Stimulated activated CD4-positive, alpha-beta T cell treated with anti-CD3 and anti-CD28 coated beads, Interleukin-12 subunit alpha, Interleukin-12 subunit beta, amount 100 ng/mL, for 4 hours (primary cell): ENCODE measurements around the gene GPR17.
A peak's percentile ranks its signal among the peaks of the same experiment; 100 is the strongest.

Experiments used
- DNase-seq: peaks from one replicate; pipeline ENCODE4 v3.0.0-alpha.2; 2020

The GPR17 gene

GRCh38 chr2:127643439-127644065 lies 2.4 kb upstream of the GPR17 start:
- DNase-seq = no peak

- DNase-seq = no peak
Observed at GRCh38 chr2:127644066-127645025, 1.6 kb upstream of the GPR17 start.

- no peak for DNase-seq
Observed at GRCh38 chr2:127645026-127645394, 943 bp upstream of the GPR17 start.

- no peak for DNase-seq
Observed at GRCh38 chr2:127646487-127647241, 711 bp downstream of the GPR17 start.

DNA sequence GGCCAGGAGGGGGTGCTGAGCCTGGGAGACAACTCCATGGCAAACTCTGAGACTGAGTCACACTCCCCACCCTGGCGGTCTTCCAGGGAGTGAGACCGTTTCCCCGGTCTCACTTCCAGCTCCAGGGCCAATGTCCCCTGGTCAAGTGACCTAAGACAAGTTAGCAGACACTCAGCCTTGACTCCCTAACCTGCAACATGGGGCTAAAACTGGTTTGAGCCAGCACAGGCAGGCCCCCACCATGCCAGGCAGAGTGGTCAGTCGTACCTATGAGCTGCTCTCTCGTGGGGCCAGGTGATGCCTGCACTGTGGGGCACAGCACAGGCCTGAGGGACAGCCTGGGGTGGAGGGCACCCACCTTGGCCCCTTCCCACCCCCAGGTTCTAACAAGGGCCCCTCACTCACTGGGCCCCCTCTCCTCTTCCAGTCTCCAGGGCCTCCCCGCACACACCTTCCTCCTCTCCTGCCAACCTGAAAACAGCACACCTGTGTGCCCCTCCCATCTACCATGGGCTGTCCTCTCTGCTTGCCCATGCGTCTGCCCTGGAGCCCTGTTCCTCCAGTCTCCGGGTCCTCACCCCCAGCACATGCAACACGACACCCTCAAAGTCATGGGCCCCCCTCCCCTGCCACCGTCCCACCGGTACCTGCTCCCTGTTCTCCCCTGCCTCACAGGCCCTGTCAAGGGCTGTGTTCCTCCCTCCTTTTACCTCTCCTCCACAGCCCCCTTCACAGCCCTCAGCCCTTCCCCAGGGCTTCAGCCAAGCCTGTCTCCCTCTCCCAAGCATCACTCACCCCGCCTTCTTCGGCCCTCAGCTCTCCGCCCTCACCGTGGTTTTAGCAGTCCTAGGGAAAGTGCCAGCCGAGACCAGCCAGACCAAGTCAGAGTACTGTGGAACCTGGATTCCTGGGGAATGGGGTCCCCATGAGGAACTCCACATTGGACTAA lies 1.6 kb downstream of the GPR17 start:
- no peak for DNase-seq

DNA sequence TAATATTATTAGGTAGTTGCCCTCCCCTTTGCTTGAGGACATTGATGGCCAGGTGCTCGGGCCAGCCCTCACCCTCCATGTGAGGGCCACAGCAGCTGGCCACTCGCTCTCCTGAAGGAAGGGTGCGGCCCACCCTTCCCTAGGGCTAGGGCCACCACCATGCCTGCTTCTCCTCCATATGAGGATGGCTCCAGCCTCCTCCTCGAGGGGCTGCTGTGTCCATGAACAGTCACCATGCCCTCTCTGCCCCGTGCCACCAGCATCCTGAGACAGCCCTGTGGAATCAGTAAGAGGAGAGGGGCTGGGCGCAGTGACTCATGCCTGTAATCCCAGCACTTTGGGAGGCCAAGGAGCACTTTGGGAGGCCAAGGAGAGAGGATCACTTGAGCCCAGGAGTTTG lies 2.4 kb downstream of the GPR17 start:
- DNase-seq = no peak

GRCh38 chr2:127649100-127649611 lies 3.2 kb downstream of the GPR17 start:
- no peak for DNase-seq

DNA sequence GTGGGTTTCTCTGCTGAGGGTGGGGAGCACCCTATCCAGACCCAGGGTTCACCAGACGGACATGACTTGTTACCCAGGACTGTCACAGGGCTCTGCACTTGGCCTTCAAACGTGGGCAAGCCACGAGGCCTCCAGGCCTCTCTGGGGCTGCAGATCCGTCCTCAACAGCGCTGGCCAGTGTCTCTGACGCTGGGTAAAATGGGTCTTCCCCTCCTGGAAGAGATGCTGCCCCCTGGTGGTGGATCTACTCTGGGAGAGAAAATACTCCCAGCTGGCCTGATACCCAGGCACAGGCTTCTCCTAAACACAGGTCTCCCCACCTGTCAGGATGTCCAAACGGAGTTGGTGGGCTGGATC lies 3.7 kb downstream of the GPR17 start:
- DNase-seq = peak; percentile 83

- DNase-seq = no peak
Observed at GRCh38 chr2:127650041-127650784, 4.3 kb downstream of the GPR17 start.

- DNase-seq = no peak
Observed at GRCh38 chr2:127650785-127651380, 4.9 kb downstream of the GPR17 start.

- DNase-seq = no peak
Observed at GRCh38 chr2:127651381-127651809, 5.4 kb downstream of the GPR17 start.

- DNase-seq = no peak
Observed at GRCh38 chr2:127651971-127652550, 6.1 kb downstream of the GPR17 start.

- no peak for DNase-seq
Observed at GRCh38 chr2:127652786-127653357, 6.9 kb downstream of the GPR17 start.

DNA sequence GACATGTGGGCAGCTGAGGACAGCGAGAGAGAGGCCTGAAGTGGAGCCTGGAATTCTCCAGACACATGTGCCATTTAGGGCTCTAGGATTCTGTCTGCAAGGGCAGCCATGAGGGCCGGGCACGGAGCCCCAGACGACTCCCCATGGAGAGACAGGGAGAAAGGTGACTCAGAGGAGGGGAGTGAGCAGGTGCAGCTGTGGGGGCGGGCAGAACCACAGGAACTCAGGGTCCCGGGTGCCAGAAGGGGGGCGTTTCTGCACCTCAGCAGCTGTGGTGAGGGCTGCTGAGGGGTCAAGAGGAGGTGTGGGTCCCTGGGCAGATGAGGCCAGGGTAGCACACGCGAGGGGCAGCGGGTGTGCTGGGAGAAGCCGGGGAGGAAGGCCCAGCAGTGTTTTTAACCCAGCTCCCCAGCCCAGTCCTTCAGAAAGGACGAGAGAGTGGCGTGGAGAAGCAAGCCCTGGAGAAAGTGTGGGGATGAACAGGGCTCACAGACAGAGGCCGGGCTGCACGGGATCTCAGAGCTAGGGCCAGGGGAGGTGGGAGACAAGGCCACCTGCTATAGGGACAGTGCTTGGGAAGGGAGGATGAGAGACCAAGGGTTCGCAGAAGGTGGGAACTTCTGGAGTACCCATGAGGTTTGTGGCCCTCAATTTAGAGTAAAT lies 7.6 kb downstream of the GPR17 start:
- DNase-seq = no peak

DNA sequence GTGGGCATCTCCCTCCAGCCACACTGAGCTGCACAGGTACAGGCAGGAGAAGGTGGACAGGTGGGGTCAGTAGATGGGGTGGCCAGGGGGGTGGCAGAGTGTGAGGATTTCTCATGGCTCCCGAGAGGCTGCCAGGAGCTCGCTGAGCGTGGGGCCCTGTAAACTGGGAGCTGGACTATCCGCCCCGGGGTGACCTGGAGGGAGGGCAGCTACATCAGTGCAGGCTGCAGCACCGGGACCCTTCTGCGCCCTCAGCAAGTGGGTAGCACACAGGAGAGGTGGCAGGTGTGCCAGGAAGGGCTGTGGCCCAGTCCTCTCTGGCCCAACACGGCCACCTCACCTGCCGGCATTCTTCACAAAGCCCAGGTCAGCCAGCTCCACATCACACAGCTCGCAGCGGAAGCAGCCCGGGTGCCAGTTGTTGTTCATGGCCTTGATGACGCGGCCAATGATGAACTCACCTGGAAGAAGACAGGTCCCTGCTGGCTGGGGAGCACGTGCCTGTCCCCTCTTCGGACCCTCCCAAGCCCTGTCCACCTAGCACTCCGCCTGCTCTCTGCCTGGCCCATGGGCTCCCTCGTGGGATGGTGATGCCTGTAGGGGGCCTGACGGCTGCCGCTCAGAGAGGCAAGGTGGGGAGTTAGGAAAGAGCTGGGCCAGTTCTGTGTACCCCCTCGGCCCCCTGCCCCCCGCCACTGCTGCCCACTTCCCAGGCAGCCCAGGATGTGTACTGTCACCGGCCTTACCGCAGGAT lies 8.3 kb downstream of the GPR17 start:
- DNase-seq = no peak

DNA sequence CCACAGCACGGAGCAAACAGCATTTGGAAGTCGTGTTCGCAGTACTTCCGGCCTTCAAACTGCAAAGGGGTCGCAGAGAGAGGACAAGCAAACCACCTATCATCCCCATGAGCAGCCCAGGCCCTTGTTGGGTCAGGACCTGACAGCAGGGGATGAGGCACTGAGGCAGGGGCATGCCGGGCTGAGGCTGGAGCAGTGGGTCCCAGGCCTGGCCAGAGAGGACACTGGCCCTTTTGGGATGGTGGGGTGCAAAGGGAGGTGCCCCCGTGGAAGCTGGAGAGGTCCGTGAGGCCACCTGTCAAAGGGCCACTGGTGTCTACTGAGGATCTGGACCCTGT lies 8.9 kb downstream of the GPR17 start:
- DNase-seq = no peak

- no peak for DNase-seq
Observed at GRCh38 chr2:127655209-127656073, 9.5 kb downstream of the GPR17 start.
